ENCODE measurements around the gene PTGES.

Gene PTGES

DNA sequence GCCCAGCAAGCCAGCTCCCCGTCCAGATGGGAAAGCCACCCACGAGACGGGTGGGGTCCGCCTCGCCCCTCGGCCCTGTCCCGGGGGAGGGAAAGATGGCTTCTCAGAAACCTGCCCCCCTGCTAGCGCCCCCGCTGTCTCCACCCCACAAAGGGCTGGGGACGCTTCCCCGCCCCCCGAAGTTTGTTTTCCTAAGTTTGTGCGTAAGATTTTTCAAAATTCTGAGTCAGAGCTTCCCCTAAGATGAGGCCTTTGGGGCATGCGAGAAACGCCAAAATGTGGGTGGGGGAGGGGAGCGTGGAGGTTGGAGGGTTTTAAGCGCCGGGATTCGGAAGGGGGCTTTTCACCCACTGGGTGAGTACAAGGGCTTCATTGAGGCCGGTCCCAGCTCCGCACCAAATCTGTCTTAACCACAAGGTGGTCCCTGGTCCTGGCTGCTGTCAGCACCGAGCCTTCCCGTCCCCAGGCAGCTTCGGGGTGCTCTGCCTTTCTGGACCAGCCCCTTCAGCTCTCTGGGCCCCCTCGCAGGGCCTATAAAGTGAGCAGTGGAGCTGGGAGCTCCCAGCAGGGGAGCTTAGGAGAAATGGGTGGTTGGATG, 55.1 kb downstream of the PTGES start:
- in situ Hi-C loops (cut with HindIII; ENCODE audit: low pct_unique_long_range_greater_than_20kb, low sequenced_read_pairs): no loop called here
- TF ChIP-seq JUND (IDR thresholded peaks at IDR 0.05; ENCODE audit: low read depth): no peak
- DNase-seq (ENCODE audit: low read depth in 1 of 2, low spot score in 1 of 2): no peak

DNA sequence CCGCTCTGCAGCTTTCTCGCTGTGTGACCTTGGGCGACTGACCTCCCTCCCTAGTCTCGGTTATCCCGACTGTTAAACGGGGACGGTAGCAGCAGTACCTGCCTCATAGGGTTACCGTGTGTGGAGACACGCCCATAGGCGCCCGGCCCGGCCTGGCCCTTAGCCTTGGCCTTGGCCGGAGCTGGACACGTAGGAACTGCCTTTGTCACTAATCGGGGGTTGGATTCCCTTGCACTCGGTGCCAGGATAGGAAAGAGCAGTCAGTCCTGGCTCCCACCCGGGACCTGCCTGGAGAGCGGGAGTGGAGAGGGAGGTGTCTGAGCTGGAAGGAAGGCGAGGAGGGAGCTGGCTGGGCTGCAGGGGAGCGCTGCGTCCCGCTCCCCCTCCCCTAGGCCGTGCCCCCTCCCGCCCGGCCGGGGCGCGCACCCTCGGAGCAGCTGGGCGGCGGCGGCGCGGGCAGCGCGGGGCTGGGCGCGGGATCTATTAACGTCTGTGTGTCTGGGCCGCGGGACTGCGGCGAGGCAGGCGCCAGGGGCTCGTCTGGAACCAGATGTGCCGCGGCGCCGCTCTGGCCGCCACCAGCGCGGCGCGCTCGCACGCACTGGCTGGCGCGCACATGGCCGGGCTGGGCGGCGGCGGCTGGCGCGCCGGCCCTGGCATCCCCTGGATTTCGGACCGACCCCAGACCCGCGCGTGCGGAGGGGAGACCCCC, 55.7 kb downstream of the PTGES start:
- in situ Hi-C loops (cut with HindIII; ENCODE audit: low pct_unique_long_range_greater_than_20kb, low sequenced_read_pairs): no loop called here
- no peak for TF ChIP-seq JUND (IDR thresholded peaks at IDR 0.05; ENCODE audit: low read depth)
- DNase-seq (ENCODE audit: low read depth in 1 of 2, low spot score in 1 of 2): peak; percentile 42 to 82

DNA sequence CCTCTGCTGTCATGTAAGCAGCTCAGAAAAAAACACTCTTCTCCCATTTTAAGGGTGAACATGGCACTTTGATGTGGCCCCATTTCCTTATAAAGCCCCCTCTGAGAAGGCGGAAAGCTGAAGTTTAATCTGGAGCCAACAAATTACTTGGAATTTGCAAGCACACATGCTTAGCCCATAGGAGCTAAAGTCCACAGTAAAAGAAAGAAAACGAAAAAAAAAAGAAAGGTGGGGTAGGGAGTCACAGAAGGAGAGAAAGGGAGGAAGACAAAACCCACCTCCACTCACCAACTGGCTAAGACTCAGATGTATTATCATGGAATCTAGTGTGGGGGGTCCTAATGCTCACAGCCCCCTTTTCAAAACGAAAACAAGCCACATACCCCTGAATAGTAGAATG, 57.0 kb downstream of the PTGES start:
- no peak for DNase-seq (ENCODE audit: low read depth in 1 of 2, low spot score in 1 of 2)
- no peak for TF ChIP-seq JUND (IDR thresholded peaks at IDR 0.05; ENCODE audit: low read depth)
- in situ Hi-C loops (cut with HindIII; ENCODE audit: low pct_unique_long_range_greater_than_20kb, low sequenced_read_pairs): no loop called here

DNA sequence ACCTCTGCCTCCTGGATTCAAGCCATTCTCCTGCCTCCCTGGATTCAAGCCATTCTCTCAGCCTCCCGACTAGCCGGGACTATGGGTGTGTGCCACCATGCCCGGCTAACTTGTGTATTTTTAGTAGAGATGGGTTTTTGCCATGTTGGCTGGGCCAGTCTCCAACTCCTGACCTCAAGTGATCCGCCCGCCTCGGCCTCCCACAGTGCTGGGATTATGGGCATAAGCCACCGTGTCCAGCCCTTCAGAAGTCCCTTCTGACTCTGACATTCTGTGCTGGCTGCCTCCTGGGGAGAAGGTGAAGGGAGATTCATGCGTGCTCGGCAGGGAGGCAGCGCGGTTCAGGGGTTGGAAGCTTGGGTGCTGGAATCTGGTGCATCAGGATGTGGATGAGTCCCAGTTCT, 58.6 kb downstream of the PTGES start:
- no peak for DNase-seq (ENCODE audit: low read depth in 1 of 2, low spot score in 1 of 2)
- in situ Hi-C loops (cut with HindIII; ENCODE audit: low pct_unique_long_range_greater_than_20kb, low sequenced_read_pairs): no loop called here
- TF ChIP-seq JUND (IDR thresholded peaks at IDR 0.05; ENCODE audit: low read depth): no peak

DNA sequence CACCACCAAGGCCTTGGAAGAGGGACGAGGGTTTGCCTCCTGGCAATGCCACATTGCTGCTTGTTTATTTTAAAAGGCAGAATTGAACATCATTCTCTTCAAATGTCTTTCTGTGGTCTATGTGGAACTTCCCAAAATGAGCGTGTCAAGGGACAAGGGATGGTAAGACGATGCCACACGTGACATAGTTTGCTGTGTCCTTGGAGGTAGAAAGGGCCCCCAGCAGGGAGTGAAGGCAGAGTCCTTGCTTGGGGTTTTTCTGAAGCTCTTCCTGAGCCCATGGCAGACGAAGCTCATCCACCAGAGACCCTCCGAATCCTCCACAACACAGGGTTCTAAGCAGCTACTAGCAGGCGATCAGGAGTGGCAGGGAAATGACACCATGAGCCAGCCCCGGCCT, 59.1 kb downstream of the PTGES start:
- in situ Hi-C loops (cut with HindIII; ENCODE audit: low pct_unique_long_range_greater_than_20kb, low sequenced_read_pairs): no loop called here
- no peak for DNase-seq (ENCODE audit: low read depth in 1 of 2, low spot score in 1 of 2)
- no peak for TF ChIP-seq JUND (IDR thresholded peaks at IDR 0.05; ENCODE audit: low read depth)

DNA sequence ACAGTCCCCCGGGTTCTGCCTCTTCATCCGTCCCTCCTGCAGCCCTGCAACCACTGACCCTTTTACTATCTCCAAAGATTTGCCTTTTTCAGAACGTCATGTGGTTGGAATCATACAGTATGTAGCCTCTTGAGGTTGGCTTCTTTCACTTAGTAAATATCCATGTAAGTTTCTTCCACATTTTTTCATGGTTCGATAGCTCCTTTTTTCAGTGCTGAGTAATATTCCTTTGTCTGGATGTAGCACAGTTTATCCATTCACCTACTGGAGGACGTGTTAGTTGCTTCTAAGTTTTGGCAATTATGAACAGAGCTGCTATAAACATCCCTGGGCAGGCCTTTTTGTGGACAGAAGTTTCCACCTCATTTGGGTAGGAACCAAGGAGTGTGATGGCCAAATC, 60.3 kb downstream of the PTGES start:
- no peak for DNase-seq (ENCODE audit: low read depth in 1 of 2, low spot score in 1 of 2)
- TF ChIP-seq JUND (IDR thresholded peaks at IDR 0.05; ENCODE audit: low read depth): no peak
- in situ Hi-C loops (cut with HindIII; ENCODE audit: low pct_unique_long_range_greater_than_20kb, low sequenced_read_pairs): no loop called here
